Measurements from ENCODE around the gene PCDH9.

Gene PCDH9

GRCh38 chr13:66506051-66506777 is 723.9 kb downstream of the PCDH9 start:
- DNase-seq = no peak

- DNase-seq = no peak
These were observed 726.2 kb downstream of the PCDH9 start for GRCh38 chr13:66503890-66504289.

DNA sequence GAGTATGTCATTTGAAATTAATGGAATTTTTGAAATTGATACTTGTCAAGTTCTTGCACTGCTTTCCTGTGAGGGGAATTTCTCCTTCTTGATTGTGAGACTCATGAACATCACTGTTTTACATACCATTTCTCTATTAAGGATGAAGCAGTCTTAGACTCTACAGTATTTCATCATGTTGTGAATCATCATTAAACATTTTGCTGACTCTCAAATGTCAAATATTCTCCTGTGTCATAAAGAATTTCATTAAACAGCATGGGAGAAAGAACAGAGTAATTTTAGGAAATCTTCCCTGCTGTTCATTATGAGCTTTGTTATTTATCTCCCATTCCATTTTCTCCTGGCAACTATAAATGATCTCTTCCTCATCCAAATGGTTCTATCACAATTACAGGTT is 729.0 kb downstream of the PCDH9 start:
- DNase-seq = no peak

DNA sequence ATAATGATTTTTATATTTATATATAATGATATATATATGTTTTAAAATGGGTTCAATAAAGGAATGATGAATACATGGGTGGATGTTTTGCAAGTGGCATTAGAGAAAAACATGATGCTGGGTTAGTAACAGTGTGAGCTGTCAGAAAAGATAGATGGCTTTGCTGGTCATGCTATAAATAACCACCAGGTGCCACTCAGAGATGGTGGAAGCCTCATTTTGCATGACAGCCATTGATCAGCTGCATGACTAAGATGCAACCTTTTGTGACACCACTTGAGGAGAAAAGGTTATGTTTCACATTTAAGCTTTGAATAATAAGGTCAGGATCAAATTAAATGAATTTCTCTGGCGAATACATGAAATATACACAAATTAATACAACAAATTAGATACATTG is 737.7 kb downstream of the PCDH9 start:
- no peak for DNase-seq

DNA sequence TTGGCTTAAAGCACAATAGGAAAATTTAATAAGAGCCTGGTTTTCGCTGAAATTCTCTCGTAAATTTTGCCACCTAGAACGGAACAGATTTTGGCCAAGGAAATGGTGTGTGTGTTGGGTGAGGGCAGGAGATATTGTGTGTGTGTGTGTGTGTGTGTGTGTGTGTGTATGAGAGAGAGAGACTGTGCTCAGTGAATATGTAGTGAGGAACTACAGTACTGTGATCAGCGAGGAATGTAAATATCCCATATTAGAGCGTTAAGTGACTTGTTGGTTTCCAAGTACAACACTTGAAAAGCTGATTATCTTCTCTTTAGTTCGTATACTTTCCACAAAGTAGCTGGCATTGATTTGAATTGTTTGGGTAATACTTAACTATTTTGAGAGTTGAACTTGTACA is 738.9 kb downstream of the PCDH9 start:
- DNase-seq = no peak

DNA sequence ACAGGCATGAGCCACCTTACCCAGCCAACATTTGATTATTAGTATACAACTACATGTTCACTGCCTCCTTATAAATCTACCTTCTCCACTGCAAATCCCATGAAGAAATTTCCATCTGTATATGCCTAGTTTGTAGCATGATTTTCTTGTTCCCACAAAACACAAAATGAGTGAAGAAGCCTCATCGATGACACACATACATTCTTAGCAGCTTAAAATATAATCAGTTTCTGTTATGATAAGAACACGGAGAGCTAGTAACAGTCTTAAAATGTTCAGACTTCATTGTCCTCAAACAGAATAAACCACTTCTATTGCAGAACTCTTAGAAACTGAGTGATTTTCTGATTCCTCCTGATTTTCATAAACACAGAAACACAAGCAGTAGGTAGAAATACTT is 740.5 kb downstream of the PCDH9 start:
- DNase-seq = no peak

DNA sequence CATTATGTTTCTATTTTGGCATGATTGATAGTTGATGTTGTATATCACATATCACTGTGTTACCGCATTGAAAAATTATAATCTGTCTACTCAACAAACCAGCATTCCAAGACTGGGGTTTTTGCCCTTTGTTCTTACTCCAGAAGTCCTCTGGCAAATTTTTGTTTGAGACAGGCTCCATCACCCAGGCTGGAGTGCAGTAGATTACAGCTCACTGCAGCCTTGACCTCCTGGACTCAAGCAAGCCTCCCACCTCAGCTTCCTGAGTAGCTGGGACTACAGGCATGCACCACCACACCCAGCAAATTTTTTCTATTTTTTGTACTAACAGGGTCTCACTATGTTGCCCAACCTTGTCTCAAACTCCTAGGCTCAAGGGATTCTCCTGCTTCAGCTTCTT is 741.0 kb downstream of the PCDH9 start:
- no peak for DNase-seq

DNA sequence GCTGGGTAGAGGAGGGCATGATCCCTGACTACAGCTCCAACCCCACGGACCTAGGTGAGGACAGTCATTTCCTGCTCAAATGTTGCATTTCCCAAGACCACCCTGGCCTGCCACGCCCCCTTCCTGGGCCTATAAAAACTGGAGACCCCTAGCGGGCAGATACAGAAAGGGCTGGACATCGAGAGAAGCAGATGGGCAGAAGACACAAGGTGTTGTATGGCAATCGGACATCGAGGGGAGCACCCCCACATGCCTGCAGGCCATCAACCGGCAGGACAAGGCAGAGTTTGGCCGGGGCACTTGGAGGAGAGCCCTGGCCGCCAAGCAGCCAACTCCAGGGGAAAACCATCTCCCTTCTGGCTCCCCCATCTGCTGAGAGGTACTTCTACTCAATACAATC is 746.4 kb downstream of the PCDH9 start:
- DNase-seq = no peak

- DNase-seq = no peak
These were observed 747.3 kb downstream of the PCDH9 start for GRCh38 chr13:66482836-66483235.

DNA sequence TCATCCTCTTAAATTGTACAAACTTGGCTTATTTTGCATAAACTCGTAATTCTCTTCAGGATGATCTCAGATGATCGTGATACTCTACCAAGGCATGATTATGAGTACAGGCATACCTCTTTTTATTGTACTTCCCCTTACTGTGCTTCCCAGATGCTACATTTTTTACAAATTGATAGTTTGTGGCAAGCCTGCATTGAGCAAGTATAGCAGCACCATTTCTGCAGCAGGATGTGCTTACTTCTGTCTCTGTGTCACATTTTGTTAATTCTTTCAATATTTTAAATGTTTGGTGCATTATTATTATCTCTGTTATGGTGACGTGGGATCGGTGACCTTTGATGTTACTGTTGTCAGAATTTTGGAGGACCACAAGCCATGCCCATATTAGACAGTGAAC is 752.3 kb downstream of the PCDH9 start:
- DNase-seq = no peak

- no peak for DNase-seq
These were observed 755.1 kb downstream of the PCDH9 start for GRCh38 chr13:66475061-66475460.

- no peak for DNase-seq
These were observed 760.4 kb downstream of the PCDH9 start for GRCh38 chr13:66469745-66470144.

GRCh38 chr13:66468656-66469055 is 761.5 kb downstream of the PCDH9 start:
- DNase-seq = no peak

- no peak for DNase-seq
These were observed 767.9 kb downstream of the PCDH9 start for GRCh38 chr13:66462187-66462586.

DNA sequence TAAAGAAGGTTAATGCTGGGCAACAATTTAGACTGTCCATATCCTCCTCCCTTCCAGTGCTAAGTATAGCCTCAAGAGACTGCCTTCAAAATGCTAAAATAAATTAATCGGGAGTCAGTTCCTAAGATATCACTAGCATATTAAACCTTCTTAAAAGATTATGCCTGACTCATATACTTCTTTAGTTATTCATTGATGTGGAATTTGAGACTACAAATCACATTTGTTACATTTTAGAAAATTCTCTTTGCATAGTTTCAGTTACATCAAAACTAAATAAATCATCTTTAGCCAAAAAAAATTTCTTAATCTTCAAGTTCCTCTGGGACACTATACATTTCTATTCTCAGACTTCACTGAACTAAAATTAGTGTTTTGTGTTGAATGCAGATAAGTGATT is 769.1 kb downstream of the PCDH9 start:
- DNase-seq = no peak

DNA sequence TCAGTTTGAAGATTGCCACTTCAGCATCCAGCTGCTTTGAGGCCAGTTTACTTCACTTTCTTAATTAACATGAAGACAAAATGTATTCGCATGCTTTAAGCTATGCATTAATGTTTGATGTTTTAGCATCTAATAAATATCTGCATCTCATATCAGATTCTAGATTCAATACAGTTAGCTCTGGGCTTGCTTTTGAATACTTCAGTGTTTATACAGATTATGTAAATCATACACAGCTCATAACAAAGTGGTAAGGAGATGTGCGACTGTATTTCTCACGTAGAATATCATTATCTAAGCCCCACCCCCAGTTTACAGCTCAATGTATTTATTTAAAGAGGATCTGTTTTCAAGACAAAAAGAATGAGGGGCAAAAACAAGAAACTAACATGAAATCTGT is 770.5 kb downstream of the PCDH9 start:
- DNase-seq = no peak

DNA sequence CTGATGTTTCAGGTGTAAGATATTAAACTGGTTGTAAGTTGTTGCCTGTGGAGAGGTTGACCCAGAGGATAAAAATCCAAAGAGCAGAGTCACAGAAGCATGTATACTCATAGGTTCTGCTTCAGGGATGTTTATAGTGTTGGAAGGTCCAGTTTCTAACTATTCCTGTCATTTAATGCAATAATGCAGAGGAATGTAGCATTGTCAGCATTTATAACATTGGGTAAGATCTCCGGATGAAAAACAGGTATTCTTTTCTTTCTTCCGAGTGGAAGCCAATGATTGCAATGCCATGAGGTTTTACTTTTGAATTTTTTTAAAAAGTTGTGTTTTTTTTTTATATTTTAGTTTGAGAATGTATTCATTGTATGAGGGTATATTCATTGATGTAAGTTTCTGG is 771.0 kb downstream of the PCDH9 start:
- no peak for DNase-seq

DNA sequence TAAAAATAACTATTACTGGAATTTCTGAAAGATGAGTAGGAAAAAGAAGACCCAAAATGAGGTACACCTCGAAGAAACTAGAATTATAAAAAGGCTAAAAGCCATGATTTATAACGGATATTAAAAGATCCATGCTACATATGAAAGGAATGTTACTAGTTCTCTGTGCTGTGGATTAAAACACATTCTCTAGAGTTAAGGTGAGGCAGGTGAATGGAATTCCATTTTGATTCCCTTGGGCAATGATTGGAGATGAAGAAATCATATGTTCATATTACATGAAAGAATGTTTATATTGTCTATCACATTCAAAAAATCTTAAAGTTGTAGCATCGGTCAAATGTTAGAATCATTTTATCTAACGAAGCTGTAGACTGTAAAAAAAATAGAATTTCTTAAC is 783.7 kb downstream of the PCDH9 start:
- no peak for DNase-seq

DNA sequence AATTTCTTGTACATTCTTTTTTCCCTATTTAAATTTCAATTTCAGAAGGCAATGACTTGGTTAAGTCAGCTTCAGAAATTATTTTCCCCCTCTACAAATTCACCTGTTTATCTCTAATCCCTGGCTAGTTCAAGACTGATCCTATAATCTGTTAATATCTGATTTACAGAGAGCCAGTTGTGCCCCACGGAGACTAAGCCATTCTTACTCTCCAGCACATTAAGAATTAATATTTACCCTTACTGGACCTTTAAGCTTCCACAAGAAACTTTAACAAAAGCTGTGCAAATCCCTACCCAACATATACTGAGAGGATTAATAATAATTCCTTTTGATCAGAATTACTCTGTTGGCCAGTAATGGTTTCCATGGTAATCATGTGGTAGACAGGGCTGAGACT is 786.2 kb downstream of the PCDH9 start:
- no peak for DNase-seq

DNA sequence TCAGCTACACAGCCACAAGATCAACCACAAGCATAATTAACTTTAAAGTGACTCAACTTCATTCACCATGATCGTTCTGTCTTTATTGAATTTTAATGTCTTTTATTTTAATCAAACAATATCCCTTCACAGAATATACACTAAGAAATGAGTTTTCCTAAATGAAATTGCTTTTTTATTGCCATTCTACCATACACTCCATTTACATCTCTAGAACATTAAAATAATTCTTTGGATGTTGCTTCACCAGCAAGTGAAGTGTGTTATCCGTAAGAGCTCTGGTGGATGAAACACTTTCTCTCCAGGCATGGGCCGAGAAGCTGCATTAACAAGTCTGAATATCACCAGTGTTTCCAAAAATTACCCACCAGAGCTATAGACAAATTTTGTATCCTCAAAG is 789.2 kb downstream of the PCDH9 start:
- DNase-seq = no peak

- no peak for DNase-seq
These were observed 799.4 kb downstream of the PCDH9 start for GRCh38 chr13:66430728-66431127.

- DNase-seq = no peak
These were observed 799.9 kb downstream of the PCDH9 start for GRCh38 chr13:66430269-66430668.

- no peak for DNase-seq
These were observed 801.0 kb downstream of the PCDH9 start for GRCh38 chr13:66429156-66429555.

- DNase-seq = no peak
These were observed 802.7 kb downstream of the PCDH9 start for GRCh38 chr13:66427458-66427861.

GRCh38 chr13:66425741-66426140 is 804.4 kb downstream of the PCDH9 start:
- DNase-seq = no peak

- DNase-seq = no peak
These were observed 805.7 kb downstream of the PCDH9 start for GRCh38 chr13:66424422-66424821.

Data from activated effector memory CD4-positive, alpha-beta T cell treated with anti-CD3 and anti-CD28 coated beads, Interleukin-2, amount 50 U/mL, for 16 hours (primary cell).